ENCODE measurements around the gene HLCS.

- no peak for TF ChIP-seq CTCF (conservative IDR thresholded peaks at IDR 0.05; ENCODE audit: low read depth, low read length)
- TF ChIP-seq POLR2A (IDR thresholded peaks at IDR 0.05; ENCODE audit: low read depth, low read length), result no peak
- no peak for TF ChIP-seq RFX5 (IDR thresholded peaks at IDR 0.05; ENCODE audit: low read depth, low read length)
- no peak for TF ChIP-seq BHLHE40 (IDR thresholded peaks at IDR 0.05; ENCODE audit: low read depth, low read length)
- no peak for TF ChIP-seq ELK1 (IDR thresholded peaks at IDR 0.05; ENCODE audit: borderline replicate concordance, low read depth, low read length)
- TF ChIP-seq USF2 (IDR thresholded peaks at IDR 0.05; ENCODE audit: low read depth, low read length), result no peak
- no peak for TF ChIP-seq MAZ (IDR thresholded peaks at IDR 0.05; ENCODE audit: borderline replicate concordance, low read depth, low read length)
- TF ChIP-seq RAD21 (IDR thresholded peaks at IDR 0.05; ENCODE audit: low read length), result no peak
- no peak for TF ChIP-seq MAFK (IDR thresholded peaks at IDR 0.05; ENCODE audit: low read depth, low read length)
- no peak for TF ChIP-seq NFE2L2 (IDR thresholded peaks at IDR 0.05; ENCODE audit: low read depth, low read length)
- no peak for TF ChIP-seq CHD1 (IDR thresholded peaks at IDR 0.05; ENCODE audit: low read depth, low read length)
- no peak for TF ChIP-seq RCOR1 (IDR thresholded peaks at IDR 0.05; ENCODE audit: insufficient replicate concordance, low read length)
Measured at GRCh38 chr21:36709868-36710728, 256.4 kb downstream of the HLCS start.

Data from IMR-90 (cell line).